Epithelial cell of esophagus (primary cell): Measurements from ENCODE around the gene CAGE1.

ENCODE experiments used
- DNase-seq: peaks from one replicate; pipeline ENCODE4 v3.0.0; 2010; ENCODE audit warnings: low read depth
- H3K4me3 ChIP-seq: 2 replicates; pipeline ENCODE4 v1.5.1; 2011; ENCODE audit warnings: mild to moderate bottlenecking, low read length, control low read depth
- CTCF ChIP-seq: IDR thresholded peaks from 2 replicates; pipeline ENCODE4 v1.5.1; 2011; ENCODE audit warnings: low read depth, mild to moderate bottlenecking, low read length, control low read depth, inconsistent platforms; ENCODE audit not compliant: insufficient read depth; ENCODE audit errors: missing control alignments

Gene CAGE1

DNA sequence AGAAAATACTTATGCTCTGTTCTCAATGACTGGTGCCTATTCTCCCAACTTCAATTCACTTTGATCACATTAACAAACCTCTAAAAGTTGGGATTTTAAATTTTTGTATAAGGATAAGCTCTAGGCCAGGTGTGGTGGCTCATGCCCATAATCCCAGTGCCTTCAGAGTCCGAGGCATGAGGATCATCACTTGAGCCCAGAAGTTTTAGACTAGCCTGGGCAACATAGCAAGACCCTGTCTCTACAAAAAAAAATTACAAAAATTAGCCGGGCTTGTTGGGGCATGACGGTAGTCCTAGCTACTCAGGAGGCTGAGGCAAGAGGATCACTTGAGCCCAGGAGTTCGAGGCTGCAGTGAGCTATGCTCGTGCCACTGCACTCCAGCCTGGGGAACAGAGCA is 80.5 kb downstream of the CAGE1 start:
- no peak overlapping the region for H3K4me3 ChIP-seq
- no peak for TF ChIP-seq CTCF
- no peak for DNase-seq

- no peak for TF ChIP-seq CTCF
- no peak overlapping the region for H3K4me3 ChIP-seq
- DNase-seq, result no peak
Measured at GRCh38 chr6:7307533-7307932, 82.0 kb downstream of the CAGE1 start.

DNA sequence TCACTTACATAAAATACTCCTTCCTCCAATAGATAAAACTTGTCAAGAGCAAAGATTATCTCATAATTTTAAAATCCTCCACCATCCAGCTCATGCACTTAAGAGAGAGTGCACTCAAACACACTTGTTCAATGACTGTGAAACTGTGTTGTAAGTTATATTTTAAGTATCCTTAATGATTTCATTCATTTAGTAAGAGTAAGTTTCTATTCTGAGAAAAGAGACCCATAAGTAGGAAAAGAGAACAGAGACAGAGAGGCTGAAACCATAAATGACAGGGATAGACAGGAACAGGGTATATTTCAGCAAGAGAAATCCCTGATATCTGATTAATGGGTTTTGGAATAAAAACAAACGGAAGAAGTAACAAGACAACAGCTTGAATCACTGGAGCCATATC is 84.7 kb downstream of the CAGE1 start:
- DNase-seq, result no peak
- no peak overlapping the region for H3K4me3 ChIP-seq
- no peak for TF ChIP-seq CTCF

- no peak for DNase-seq
- no peak overlapping the region for H3K4me3 ChIP-seq
- TF ChIP-seq CTCF, result no peak
Measured at GRCh38 chr6:7301702-7302101, 87.8 kb downstream of the CAGE1 start.

- TF ChIP-seq CTCF, result no peak
- DNase-seq, result no peak
- no peak overlapping the region for H3K4me3 ChIP-seq
Measured at GRCh38 chr6:7300926-7301325, 88.6 kb downstream of the CAGE1 start.

GRCh38 chr6:7298113-7298512 is 91.4 kb downstream of the CAGE1 start:
- no peak overlapping the region for H3K4me3 ChIP-seq
- DNase-seq, result no peak
- no peak for TF ChIP-seq CTCF

DNA sequence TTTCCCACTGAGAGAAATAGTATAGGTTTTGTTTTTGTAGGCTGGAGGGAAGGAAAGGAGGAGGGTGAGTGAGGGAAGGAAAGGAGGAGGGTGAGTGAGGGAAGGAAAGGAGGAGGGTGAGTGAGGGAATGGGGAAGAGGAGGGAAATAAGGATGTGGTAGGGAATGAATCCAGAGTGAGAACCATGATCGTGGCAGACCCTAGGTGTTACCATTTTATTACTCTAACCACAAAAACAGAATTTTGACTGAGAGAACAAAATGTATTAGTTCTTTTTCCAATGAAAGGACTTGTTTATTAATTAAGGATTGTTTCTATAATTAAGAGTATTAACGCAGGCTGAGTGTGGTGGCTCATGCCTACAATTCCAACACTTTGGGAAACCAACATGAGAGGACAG is 92.9 kb downstream of the CAGE1 start:
- H3K4me3 ChIP-seq, result no peak overlapping the region
- DNase-seq, result no peak
- TF ChIP-seq CTCF, result no peak
